GM12878 (cell line): ENCODE data around the gene C20orf96. TPM values are rescaled to one million over a fixed set of nuclear protein-coding genes. Genes with fewer than 3 reads are reported as not detected.
"Not testable (repeated sequence)": the region's sequence is repeated elsewhere in the genome, so short reads cannot be mapped to it uniquely, and the experiment has no call there.

ENCODE experiments used
- ATAC-seq: fragments of 200-7000 bp; cut with Tn5 transposase; 3 replicates; pipeline ENCODE4 v1.9.1; 2020; ENCODE audit warnings: mild to moderate bottlenecking, moderate library complexity
- BruUV-seq: library from RNA; stranded (reverse); fragments of 400-500 nt; replicated peaks from 2 replicates; lab custom pipeline; 2021; lab: Mats Ljungman, UMichigan
- CTCF ChIA-PET: fragments of 300-600 bp; sonication (Branson Sonifier 250); formaldehyde crosslinking; extraction: SDS; loops from one replicate; lab custom pipeline; 2021; ENCODE audit warnings: inconsistent platforms; lab: Yijun Ruan, JAX
- POLR2A ChIA-PET: fragments of 350-600 bp; formaldehyde crosslinking; extraction: SDS; loops from one replicate; lab custom pipeline; 2021; ENCODE audit warnings: inconsistent platforms; lab: Charles Lee
- RAD21 ChIA-PET: fragments of 300-600 bp; sonication (Branson Sonifier 250); formaldehyde crosslinking; loops from one replicate; lab custom pipeline; 2023; ENCODE audit warnings: antibody characterized with exemption; ENCODE audit not compliant: unreplicated experiment; lab: Charles Lee
- SMC1A ChIA-PET: fragments of 300-600 bp; sonication (Branson Sonifier 250); formaldehyde crosslinking; loops from one replicate; lab custom pipeline; 2023; ENCODE audit not compliant: unreplicated experiment, uncharacterized antibody; lab: Charles Lee
- DNase-seq: peaks from one replicate; pipeline ENCODE4 v3.0.0-alpha.2; 2011; ENCODE audit warnings: low read depth, low spot score
- FAIRE-seq: peaks from 3 replicates; lab custom pipeline; 2011; peaks lifted over from hg19 to GRCh38; lab: Jason Lieb, UNC
- H2AFZ ChIP-seq: 2 replicates; pipeline ENCODE4 v1.6.0; 2011; ENCODE audit warnings: low read depth, low read length, control low read depth; ENCODE audit not compliant: control insufficient read depth
- H3K27ac ChIP-seq: 2 replicates; pipeline ENCODE4 v1.5.1; 2011; ENCODE audit warnings: control low read depth; ENCODE audit not compliant: control insufficient read depth, insufficient read depth
- H3K27me3 ChIP-seq, 2 experiments: replicated peaks in 1 of 2; 2 replicates each; pipeline versions ENCODE4 v1.6.0 to v1.6.1; 2011; ENCODE audit warnings: low read length in 1 of 2; ENCODE audit not compliant: control insufficient read depth in 2 of 2, insufficient read depth in 2 of 2
- H3K36me3 ChIP-seq, 2 experiments: 2 replicates each; pipeline ENCODE4 v1.5.1; 2011; ENCODE audit warnings: low read length in 1 of 2; ENCODE audit not compliant: control insufficient read depth in 2 of 2, insufficient read depth in 2 of 2
- H3K4me1 ChIP-seq: 2 replicates; pipeline ENCODE4 v1.6.1; 2011; ENCODE audit warnings: mild to moderate bottlenecking, low read length, moderate library complexity, mixed read lengths; ENCODE audit not compliant: control insufficient read depth, insufficient read depth
- H3K4me2 ChIP-seq: 2 replicates; pipeline ENCODE4 v1.6.0; 2011; ENCODE audit warnings: control low read depth; ENCODE audit not compliant: control insufficient read depth, insufficient read depth
- H3K4me3 ChIP-seq: fragments of 200-600 bp; sonication (generic); 2 replicates; pipeline ENCODE4 v1.5.1; 2016
- H3K79me2 ChIP-seq: 2 replicates; pipeline ENCODE4 v1.6.0; 2011; ENCODE audit warnings: low read length; ENCODE audit not compliant: control insufficient read depth, insufficient read depth
- H3K9ac ChIP-seq: 2 replicates; pipeline ENCODE4 v1.8.0; 2011; ENCODE audit warnings: low read length, control low read depth, mixed read lengths; ENCODE audit not compliant: control insufficient read depth, insufficient read depth
- H3K9me3 ChIP-seq: replicated peaks from 3 replicates; pipeline ENCODE4 v1.5.1; 2011; ENCODE audit warnings: mild to moderate bottlenecking, low read length; ENCODE audit not compliant: control insufficient read depth, insufficient read depth
- H4K20me1 ChIP-seq: 2 replicates; pipeline ENCODE4 v1.6.0; 2011; ENCODE audit not compliant: control insufficient read depth, insufficient read depth
- CBX5 ChIP-seq: sonication (generic); IDR thresholded peaks from 2 replicates; pipeline ENCODE4 v1.6.1; 2016; ENCODE audit warnings: low read depth, moderate library complexity, mild to moderate bottlenecking, inconsistent platforms
- GATAD2B ChIP-seq: fragments of 450-650 bp; conservative IDR thresholded peaks from 2 replicates; pipeline ENCODE4 v1.6.1; 2017; ENCODE audit warnings: low read depth, mild to moderate bottlenecking, moderate library complexity
- MTA2 ChIP-seq: fragments of 450-650 bp; IDR thresholded peaks from 2 replicates; pipeline ENCODE4 v1.6.1; 2016; ENCODE audit warnings: low read depth, mild to moderate bottlenecking, moderate library complexity
- NFYA ChIP-seq: IDR thresholded peaks from 2 replicates; pipeline ENCODE4 v1.6.1; 2011; ENCODE audit warnings: low read depth, mild to moderate bottlenecking, low read length, improper control_type of control experiment, borderline replicate concordance
- NR2F1 ChIP-seq: fragments of 450-650 bp; conservative IDR thresholded peaks from 2 replicates; pipeline ENCODE4 v1.6.1; 2017; ENCODE audit warnings: mild to moderate bottlenecking
- RCOR1 ChIP-seq: conservative IDR thresholded peaks from 2 replicates; pipeline ENCODE4 v1.6.1; 2012; ENCODE audit warnings: low read depth, low read length, improper control_type of control experiment
- WGBS: methylation state at CpG from one replicate; pipeline ENCODE4 v1.1.6; 2016; ENCODE audit warnings: low lambda C conversion rate; ENCODE audit not compliant: insufficient replicate concordance, insufficient coverage; ENCODE audit errors: missing lambda C conversion rate; 5-methylcytosine and 5-hydroxymethylcytosine counted together
- in situ Hi-C: fragments of 300-500 bp; cut with MboI; formaldehyde crosslinking; loops from 9 replicates; pipeline ENCODE4 v1.14.3; 2018; ENCODE audit warnings: mixed read lengths
- intact Hi-C: fragments of 100-400 bp; cut with micrococcal nuclease; formaldehyde crosslinking; loops from one replicate; pipeline ENCODE4 v1.14.2; 2022; ENCODE audit not compliant: unreplicated experiment
- polyA plus RNA-seq, 11 experiments: library from polyadenylated mRNA; depleted of rRNA in 4 of 11; unstranded in 6 of 11; stranded (reverse) in 5 of 11; fragments of >200 nt; fragmentation: Nextera tagmentation in 4 of 11; fragmentation: Illumina TruSeq in 1 of 11; extraction: Ambion mirVana in 4 of 11; extraction: Trizol in 1 of 11; gene quantifications; 1 replicate in 1 of 11; 2 replicates in 10 of 11; pipeline versions ENCODE4 v1.2.1 to v1.2.3, GENCODE V29; 2011 to 2016; ENCODE audit warnings: inconsistent platforms in 2 of 11, missing spikeins in 2 of 11, low read depth in 1 of 11
- total RNA-seq, 4 experiments: library from RNA; depleted of rRNA in 3 of 4; stranded (reverse); fragments of >200 nt in 3 of 4; fragmentation: Illumina TruSeq in 1 of 4; extraction: Trizol in 1 of 4; gene quantifications; 2 replicates each; pipeline versions ENCODE4 v1.2.1 to v1.2.3, GENCODE V29; 2013 to 2021

The C20orf96 gene
- total and polyA plus RNA-seq, 10 of the 15 experiments (the other 5 are each of a cell fraction or from before 2014, with no cell fraction given): 1.4 to 8.6 (median 5.9) TPM

DNA sequence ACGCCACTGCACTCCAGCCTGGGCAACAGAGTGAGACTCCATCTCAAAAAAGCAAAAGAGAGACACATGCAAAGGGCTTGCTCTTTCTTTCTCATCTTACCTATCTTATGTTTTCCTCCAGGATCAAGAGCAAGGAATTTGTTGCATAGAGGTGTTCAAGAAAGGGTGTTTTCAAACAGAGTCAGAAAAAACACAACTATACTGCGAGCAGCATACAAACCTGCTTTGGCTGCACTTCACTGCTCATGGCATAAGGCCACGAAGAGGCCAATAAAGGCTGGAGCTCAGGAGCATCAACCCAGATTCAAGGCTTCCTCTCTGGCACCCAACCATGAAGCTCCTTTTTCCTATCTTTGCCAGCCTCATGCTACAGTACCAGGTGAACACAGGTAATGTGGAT is 63.6 kb downstream of the C20orf96 start, which contains the start of gene DEFB129:
TSS of gene DEFB129 (plus strand) at position 301 of the 400 bp plus-strand sequence. CDS start at position 332, 31 bp downstream.
- no peak within 1 kb of the TSS for H3K27ac ChIP-seq
- in situ Hi-C loops: no loop called here
- intact Hi-C loops: no loop called here
- POLR2A ChIA-PET: no interaction called here
- RAD21 ChIA-PET: no interaction called here
- no peak within 1 kb of the TSS for H2AFZ ChIP-seq
- H3K79me2 ChIP-seq: no peaks in the 10 kb centered on the region
- FAIRE-seq: no peak
- ATAC-seq: no peak
- CTCF ChIA-PET: interaction anchor here (1.9 to 2.0 kb wide), 2 partner anchors 13 to 39 kb away, joined by 7 to 11 read pairs; no protein-coding TSS in a partner anchor
- H3K36me3 ChIP-seq: no peaks in the 10 kb centered on the region
- no peaks in the 10 kb centered on the region for H3K27me3 ChIP-seq
- H3K4me2 ChIP-seq: no peak within 1 kb of the TSS
- 40% methylated on average over 3 of the region's 3 CpGs for WGBS
- H3K9ac ChIP-seq: no peak within 1 kb of the TSS
- no peak for DNase-seq
- no TSS peak for BruUV-seq
- no peaks in the 10 kb centered on the region for H4K20me1 ChIP-seq
- no peak within 1 kb of the TSS for H3K4me3 ChIP-seq
- SMC1A ChIA-PET: interaction anchor here (0.8 to 1.7 kb wide), 3 partner anchors 11 to 39 kb away, joined by 3 to 5 read pairs (median 4); no protein-coding TSS in a partner anchor
- H3K9me3 ChIP-seq: no peaks in the 10 kb centered on the region
- H3K4me1 ChIP-seq: no peaks in the 10 kb centered on the region
- TF ChIP-seq NR2F1 (no peak), NFYA (no peak), RCOR1 (no peak), CBX5 (no peak), GATAD2B (no peak), MTA2 (no peak)

GRCh38 chr20:225879-226278 is 64.7 kb downstream of the C20orf96 start:
- H3K4me3 ChIP-seq, H4K20me1 ChIP-seq, ATAC-seq, POLR2A ChIA-PET, H3K9me3 ChIP-seq, H3K4me1 ChIP-seq, H3K9ac ChIP-seq, H3K27me3 ChIP-seq, in situ Hi-C loops, FAIRE-seq, H3K79me2 ChIP-seq, RAD21 ChIA-PET, H3K36me3 ChIP-seq, DNase-seq, H2AFZ ChIP-seq, intact Hi-C loops, H3K27ac ChIP-seq, H3K4me2 ChIP-seq, BruUV-seq: not testable (repeated sequence)
- ChIA-PET CTCF (interaction anchor here (2.0 kb wide), 1 partner anchor 40 kb away, joined by 7 read pairs; no protein-coding TSS in a partner anchor), SMC1A (interaction anchor here (1.1 to 2.1 kb wide), 5 partner anchors 12 to 40 kb away, joined by 3 to 6 read pairs (median 3); no protein-coding TSS in a partner anchor)
- WGBS: 39% methylated on average over 3 of the region's 3 CpGs
